SK-N-SH treated with all-trans-retinoic acid at 6 μM for 48 hours (cell line): ENCODE results near the gene RHEX.

ENCODE experiments used
- ATAC-seq: fragments of 200-7000 bp; cut with Tn5 transposase; 3 replicates; pipeline ENCODE4 v1.9.1; 2020; ENCODE audit warnings: mild to moderate bottlenecking, moderate library complexity
- ARNTL ChIP-seq: fragments of 450-650 bp; formaldehyde crosslinking; IDR thresholded peaks from 2 replicates; pipeline ENCODE4 v1.5.0; 2020; ENCODE audit warnings: low read depth, mild to moderate bottlenecking, moderate library complexity, borderline replicate concordance
- BACH2 ChIP-seq: fragments of 250-450 bp; sonication (Bioruptor Pico); IDR thresholded peaks from 2 replicates; pipeline ENCODE4 v1.9.0; 2021; ENCODE audit warnings: mild to moderate bottlenecking, borderline replicate concordance
- ESRRG ChIP-seq: fragments of 250-450 bp; sonication (Bioruptor Pico); IDR thresholded peaks from 2 replicates; pipeline ENCODE4 v1.6.1; 2021; ENCODE audit warnings: mild to moderate bottlenecking
- GLIS3 ChIP-seq: fragments of 250-450 bp; sonication (Bioruptor Pico); IDR thresholded peaks from 2 replicates; pipeline ENCODE4 v1.5.0; 2020; ENCODE audit warnings: mild to moderate bottlenecking, moderate library complexity
- ISL1 ChIP-seq: fragments of 250-450 bp; sonication (Bioruptor Pico); IDR thresholded peaks from 2 replicates; pipeline ENCODE4 v2.1.2; 2022; ENCODE audit warnings: mild to moderate bottlenecking, moderate library complexity
- OSR1 ChIP-seq: fragments of 250-450 bp; sonication (Bioruptor Pico); IDR thresholded peaks from 2 replicates; pipeline ENCODE4 v1.8.0; 2022; ENCODE audit warnings: moderate library complexity, mild to moderate bottlenecking, inconsistent platforms
- PPARA ChIP-seq: fragments of 250-450 bp; sonication (Bioruptor Pico); IDR thresholded peaks from 2 replicates; pipeline ENCODE4 v1.5.0; 2020; ENCODE audit warnings: mild to moderate bottlenecking, borderline replicate concordance
- SNAI2 ChIP-seq: fragments of 250-450 bp; sonication (Bioruptor Pico); IDR thresholded peaks from 2 replicates; pipeline ENCODE4 v1.5.0; 2020; ENCODE audit warnings: mild to moderate bottlenecking, moderate library complexity
- TCF4 ChIP-seq: fragments of 250-450 bp; sonication (Bioruptor Pico); IDR thresholded peaks from 2 replicates; pipeline ENCODE4 v1.8.0; 2021; ENCODE audit warnings: mild to moderate bottlenecking, moderate library complexity, borderline replicate concordance
- TOX ChIP-seq: fragments of 250-450 bp; sonication (Bioruptor Pico); IDR thresholded peaks from 2 replicates; pipeline ENCODE4 v1.8.0; 2021; ENCODE audit warnings: mild to moderate bottlenecking, moderate library complexity, borderline replicate concordance
- ZC3H10 ChIP-seq: fragments of 250-450 bp; sonication (Bioruptor Pico); IDR thresholded peaks from 2 replicates; pipeline ENCODE4 v1.5.1; 2021; ENCODE audit warnings: mild to moderate bottlenecking, moderate library complexity
- ZFP3 ChIP-seq: fragments of 250-450 bp; sonication (Bioruptor Pico); IDR thresholded peaks from 2 replicates; pipeline ENCODE4 v1.5.0; 2020; ENCODE audit warnings: mild to moderate bottlenecking, moderate library complexity
- ZFP30 ChIP-seq: fragments of 450-650 bp; formaldehyde crosslinking; IDR thresholded peaks from 2 replicates; pipeline ENCODE4 v1.5.0; 2022; ENCODE audit warnings: mild to moderate bottlenecking, moderate library complexity
- ZNF565 ChIP-seq: fragments of 450-650 bp; formaldehyde crosslinking; conservative IDR thresholded peaks from 2 replicates; pipeline ENCODE4 v1.5.0; 2020; ENCODE audit warnings: low read depth, mild to moderate bottlenecking, moderate library complexity
- ZNF70 ChIP-seq: fragments of 450-650 bp; formaldehyde crosslinking; IDR thresholded peaks from 2 replicates; pipeline ENCODE4 v1.5.0; 2020; ENCODE audit warnings: mild to moderate bottlenecking, moderate library complexity
- ZNF8 ChIP-seq: fragments of 450-650 bp; formaldehyde crosslinking; IDR thresholded peaks from 2 replicates; pipeline ENCODE4 v1.5.0; 2020; ENCODE audit warnings: mild to moderate bottlenecking, moderate library complexity
- TF ChIP-seq, protein P1 (sequence below): fragments of 250-450 bp; sonication (Bioruptor Pico); IDR thresholded peaks from 2 replicates; pipeline ENCODE4 v1.8.0; 2020; ENCODE audit warnings: mild to moderate bottlenecking, moderate library complexity, borderline replicate concordance
- TF ChIP-seq, protein P2 (sequence below): fragments of 250-450 bp; sonication (Bioruptor Pico); IDR thresholded peaks from 2 replicates; pipeline ENCODE4 v1.5.1; 2021; ENCODE audit warnings: mild to moderate bottlenecking, moderate library complexity
- TF ChIP-seq, protein P3 (sequence below): fragments of 250-450 bp; sonication (Bioruptor Pico); IDR thresholded peaks from 2 replicates; pipeline ENCODE4 v1.8.0; 2021; ENCODE audit warnings: low read depth, mild to moderate bottlenecking, moderate library complexity, borderline replicate concordance

Gene RHEX

DNA sequence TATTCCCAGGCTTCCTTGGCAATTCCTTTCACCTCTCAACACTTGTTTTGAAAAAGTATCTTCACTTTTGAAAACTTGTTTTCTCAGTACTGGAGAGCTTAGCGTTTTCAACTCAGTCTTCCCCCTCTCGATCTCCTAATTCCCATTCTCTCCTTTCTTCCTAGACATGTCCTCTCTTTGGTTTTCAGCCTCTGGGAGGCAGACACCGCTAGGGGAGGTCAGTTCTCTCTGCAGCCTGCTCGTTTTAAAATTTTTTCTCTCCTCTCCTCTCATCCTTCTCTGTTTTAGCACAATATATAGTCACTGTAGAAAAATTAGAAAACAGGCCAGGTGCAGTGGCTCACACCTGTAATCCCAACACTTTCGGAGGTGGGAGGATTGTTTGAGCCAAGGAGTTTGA is 12.6 kb upstream of the RHEX start:
- TF ChIP-seq ISL1 (no peak), BACH2 (CRISPR knock-in tag) (no peak), ESRRG (CRISPR knock-in tag) (no peak)
- TF ChIP-seq, protein P1, sequence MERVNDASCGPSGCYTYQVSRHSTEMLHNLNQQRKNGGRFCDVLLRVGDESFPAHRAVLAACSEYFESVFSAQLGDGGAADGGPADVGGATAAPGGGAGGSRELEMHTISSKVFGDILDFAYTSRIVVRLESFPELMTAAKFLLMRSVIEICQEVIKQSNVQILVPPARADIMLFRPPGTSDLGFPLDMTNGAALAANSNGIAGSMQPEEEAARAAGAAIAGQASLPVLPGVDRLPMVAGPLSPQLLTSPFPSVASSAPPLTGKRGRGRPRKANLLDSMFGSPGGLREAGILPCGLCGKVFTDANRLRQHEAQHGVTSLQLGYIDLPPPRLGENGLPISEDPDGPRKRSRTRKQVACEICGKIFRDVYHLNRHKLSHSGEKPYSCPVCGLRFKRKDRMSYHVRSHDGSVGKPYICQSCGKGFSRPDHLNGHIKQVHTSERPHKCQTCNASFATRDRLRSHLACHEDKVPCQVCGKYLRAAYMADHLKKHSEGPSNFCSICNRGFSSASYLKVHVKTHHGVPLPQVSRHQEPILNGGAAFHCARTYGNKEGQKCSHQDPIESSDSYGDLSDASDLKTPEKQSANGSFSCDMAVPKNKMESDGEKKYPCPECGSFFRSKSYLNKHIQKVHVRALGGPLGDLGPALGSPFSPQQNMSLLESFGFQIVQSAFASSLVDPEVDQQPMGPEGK (CRISPR knock-in tag) = no peak
- no peak for ATAC-seq

DNA sequence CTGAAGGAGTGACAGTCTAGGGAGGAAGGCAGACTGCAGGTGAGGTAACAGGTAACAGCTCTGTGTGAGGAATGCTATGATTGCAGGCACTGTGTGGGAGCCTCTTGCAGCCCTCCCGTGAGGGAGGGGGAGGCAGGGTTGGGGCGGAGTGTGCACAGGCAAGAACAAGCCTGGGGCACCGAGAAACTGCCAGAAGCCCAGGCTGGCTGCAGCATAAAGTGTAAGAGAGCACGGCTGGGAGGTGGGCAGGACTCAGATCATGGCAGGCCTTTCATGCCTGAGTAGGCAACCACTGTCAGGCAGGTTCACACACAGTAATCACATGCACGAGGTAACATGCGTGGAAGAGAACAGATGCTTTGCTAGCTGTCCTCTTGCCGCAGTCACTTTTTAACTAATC is 11.3 kb upstream of the RHEX start:
- no peak for ATAC-seq
- TF ChIP-seq ESRRG (CRISPR knock-in tag) (no peak), TCF4 (CRISPR knock-in tag) (no peak), PPARA (CRISPR knock-in tag) (no peak), ZNF70 (CRISPR knock-in tag) (peak; percentile 69; the same call in 1 of the 2 replicates), ZC3H10 (CRISPR knock-in tag) (no peak), ZFP30 (CRISPR knock-in tag) (no peak), OSR1 (no peak)
- TF ChIP-seq, protein P2, sequence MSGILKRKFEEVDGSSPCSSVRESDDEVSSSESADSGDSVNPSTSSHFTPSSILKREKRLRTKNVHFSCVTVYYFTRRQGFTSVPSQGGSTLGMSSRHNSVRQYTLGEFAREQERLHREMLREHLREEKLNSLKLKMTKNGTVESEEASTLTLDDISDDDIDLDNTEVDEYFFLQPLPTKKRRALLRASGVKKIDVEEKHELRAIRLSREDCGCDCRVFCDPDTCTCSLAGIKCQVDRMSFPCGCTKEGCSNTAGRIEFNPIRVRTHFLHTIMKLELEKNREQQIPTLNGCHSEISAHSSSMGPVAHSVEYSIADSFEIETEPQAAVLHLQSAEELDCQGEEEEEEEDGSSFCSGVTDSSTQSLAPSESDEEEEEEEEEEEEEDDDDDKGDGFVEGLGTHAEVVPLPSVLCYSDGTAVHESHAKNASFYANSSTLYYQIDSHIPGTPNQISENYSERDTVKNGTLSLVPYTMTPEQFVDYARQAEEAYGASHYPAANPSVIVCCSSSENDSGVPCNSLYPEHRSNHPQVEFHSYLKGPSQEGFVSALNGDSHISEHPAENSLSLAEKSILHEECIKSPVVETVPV (CRISPR knock-in tag) = no peak

DNA sequence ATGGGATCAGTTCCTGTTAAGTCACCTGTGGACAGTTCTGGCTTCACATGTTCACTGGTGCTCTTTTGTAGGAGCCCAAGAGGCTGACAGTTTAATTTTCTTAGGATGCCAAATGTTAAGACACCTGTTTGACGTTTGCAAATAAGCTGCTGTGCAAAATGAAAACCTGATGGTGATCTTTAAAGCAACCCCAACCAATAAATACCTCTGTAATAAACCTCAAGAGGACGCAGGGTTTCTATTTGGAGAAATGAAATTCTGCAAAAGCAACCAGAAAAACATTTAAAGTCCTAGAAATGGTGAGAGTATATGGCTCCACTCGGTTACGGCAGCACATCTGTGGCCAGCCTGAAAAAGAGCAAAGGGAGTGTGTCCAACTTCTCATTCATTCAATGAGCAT is 5.7 kb upstream of the RHEX start:
- no peak for TF ChIP-seq ZFP30 (CRISPR knock-in tag)
- ATAC-seq = no peak

DNA sequence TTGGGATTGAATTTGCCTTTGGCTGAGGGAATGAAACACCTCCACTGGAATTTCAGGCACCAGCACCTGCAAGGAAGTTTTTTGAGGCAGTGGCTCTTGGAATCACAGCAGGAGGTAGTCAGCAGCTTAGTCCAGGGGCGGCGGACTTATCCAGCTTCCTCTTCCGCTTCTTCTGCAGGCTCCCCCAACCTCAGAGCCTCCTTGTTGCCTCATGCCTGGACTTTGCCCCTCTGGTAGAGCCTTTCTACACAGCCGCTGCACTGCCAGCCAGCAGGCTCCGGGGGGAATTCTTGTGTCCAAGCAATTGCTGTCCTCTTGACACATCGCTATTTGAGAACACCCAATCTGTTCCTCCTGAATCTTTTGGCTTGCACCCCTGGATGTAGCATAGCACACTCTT is 4.4 kb upstream of the RHEX start:
- no peak for ATAC-seq
- TF ChIP-seq, protein P3, sequence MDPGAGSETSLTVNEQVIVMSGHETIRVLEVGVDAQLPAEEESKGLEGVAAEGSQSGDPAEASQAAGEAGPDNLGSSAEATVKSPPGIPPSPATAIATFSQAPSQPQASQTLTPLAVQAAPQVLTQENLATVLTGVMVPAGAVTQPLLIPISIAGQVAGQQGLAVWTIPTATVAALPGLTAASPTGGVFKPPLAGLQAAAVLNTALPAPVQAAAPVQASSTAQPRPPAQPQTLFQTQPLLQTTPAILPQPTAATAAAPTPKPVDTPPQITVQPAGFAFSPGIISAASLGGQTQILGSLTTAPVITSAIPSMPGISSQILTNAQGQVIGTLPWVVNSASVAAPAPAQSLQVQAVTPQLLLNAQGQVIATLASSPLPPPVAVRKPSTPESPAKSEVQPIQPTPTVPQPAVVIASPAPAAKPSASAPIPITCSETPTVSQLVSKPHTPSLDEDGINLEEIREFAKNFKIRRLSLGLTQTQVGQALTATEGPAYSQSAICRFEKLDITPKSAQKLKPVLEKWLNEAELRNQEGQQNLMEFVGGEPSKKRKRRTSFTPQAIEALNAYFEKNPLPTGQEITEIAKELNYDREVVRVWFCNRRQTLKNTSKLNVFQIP (CRISPR knock-in tag) = no peak
- TF ChIP-seq ZNF8 (CRISPR knock-in tag) (no peak), ZFP3 (CRISPR knock-in tag) (no peak), ZNF565 (CRISPR knock-in tag) (no peak), ISL1 (no peak), SNAI2 (CRISPR knock-in tag) (no peak), PPARA (CRISPR knock-in tag) (no peak), ARNTL (CRISPR knock-in tag) (no peak)

DNA sequence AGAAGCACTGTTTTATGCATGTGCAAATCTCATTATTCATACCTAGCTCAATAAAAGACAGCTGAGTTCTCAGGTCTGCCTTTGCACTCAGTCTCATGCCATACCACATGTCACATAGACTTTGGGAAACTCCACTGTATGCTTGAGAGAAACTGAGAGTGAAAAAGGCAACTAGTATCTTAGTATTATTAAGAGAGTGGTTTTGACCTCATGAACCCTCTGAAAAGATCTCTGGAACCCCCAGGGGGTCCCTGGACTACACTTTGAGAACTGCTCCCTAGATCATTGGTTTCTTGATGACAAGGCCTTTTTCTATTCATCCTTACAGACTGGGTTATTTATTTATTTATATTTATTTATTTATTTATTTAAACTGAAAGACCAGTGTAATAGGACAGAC is 3.7 kb upstream of the RHEX start:
- no peak for ATAC-seq

DNA sequence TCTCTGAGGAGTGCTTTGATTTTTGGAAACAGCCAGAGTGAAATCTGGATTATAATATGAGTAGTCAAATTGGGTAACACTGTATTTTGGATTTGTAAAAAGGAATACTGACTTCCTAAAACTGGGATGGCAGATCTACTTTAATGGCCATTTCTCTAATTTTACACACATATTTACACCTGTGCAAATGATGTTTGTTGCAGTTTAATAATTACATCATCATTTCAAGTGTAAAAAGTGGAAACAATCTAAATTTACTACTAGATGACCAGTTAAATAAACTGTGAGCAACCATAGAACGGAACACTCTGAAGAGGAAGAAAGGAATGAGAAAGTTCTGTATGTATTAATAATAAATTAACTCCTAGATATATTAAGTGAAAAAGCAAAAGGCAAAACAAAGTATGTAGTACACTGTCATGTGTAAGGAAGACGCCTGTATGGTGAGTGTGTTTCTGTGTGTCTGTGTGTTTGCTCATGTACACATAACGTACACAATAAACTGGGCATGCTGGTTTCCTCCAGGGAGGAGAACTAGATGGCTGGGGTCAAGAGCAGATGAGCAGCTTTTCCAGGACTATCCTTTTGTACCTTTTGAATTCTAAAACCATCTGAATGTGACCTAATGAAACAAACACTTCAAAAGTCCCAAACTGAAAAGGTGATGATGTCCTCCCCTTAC is 2.9 kb upstream of the RHEX start:
- no peak for TF ChIP-seq PPARA (CRISPR knock-in tag)
- TF ChIP-seq, protein P3 (CRISPR knock-in tag) = no peak
- TF ChIP-seq ESRRG (CRISPR knock-in tag) = no peak
- no peak for TF ChIP-seq OSR1
- no peak for TF ChIP-seq ZFP30 (CRISPR knock-in tag)
- no peak for TF ChIP-seq ZNF565 (CRISPR knock-in tag)
- TF ChIP-seq GLIS3 = no peak
- ATAC-seq = no peak

More for the DNA sequence above, 3.7 kb upstream of the RHEX start:
- TF ChIP-seq ZFP30 (CRISPR knock-in tag) (no peak), OSR1 (no peak), TOX (CRISPR knock-in tag) (no peak), BACH2 (CRISPR knock-in tag) (no peak), ESRRG (CRISPR knock-in tag) (no peak)
